Measurements from ENCODE around the gene PIK3R1.

PIK3R1 gene

GRCh38 chr5:68215208-68215897 is at the start of gene PIK3R1:
TSS of gene PIK3R1 (plus strand) at chr5:68215756. CDS start at chr5:68226676, 10,920 bp downstream.
- DNase-seq, result peak; percentile 28

- no peak for DNase-seq
Observed at GRCh38 chr5:68167195-68167651, 48.3 kb upstream of the PIK3R1 start.

- DNase-seq, result no peak
Observed at GRCh38 chr5:68169903-68170302, 45.7 kb upstream of the PIK3R1 start.

GRCh38 chr5:68170826-68171558 is 44.6 kb upstream of the PIK3R1 start:
- no peak for DNase-seq

- DNase-seq, result no peak
Observed at GRCh38 chr5:68172314-68172713, 43.2 kb upstream of the PIK3R1 start.

GRCh38 chr5:68173007-68173406 is 42.5 kb upstream of the PIK3R1 start:
- no peak for DNase-seq

GRCh38 chr5:68176253-68176652 is 39.3 kb upstream of the PIK3R1 start:
- DNase-seq, result no peak

- DNase-seq, result no peak
Observed at GRCh38 chr5:68176802-68177479, 38.6 kb upstream of the PIK3R1 start.

- DNase-seq, result no peak
Observed at GRCh38 chr5:68177676-68178075, 37.9 kb upstream of the PIK3R1 start.

- no peak for DNase-seq
Observed at GRCh38 chr5:68178579-68178978, 37.0 kb upstream of the PIK3R1 start.

- DNase-seq, result no peak
Observed at GRCh38 chr5:68180121-68181038, 35.2 kb upstream of the PIK3R1 start.

- no peak for DNase-seq
Observed at GRCh38 chr5:68181039-68181599, 34.4 kb upstream of the PIK3R1 start.

- no peak for DNase-seq
Observed at GRCh38 chr5:68182094-68182493, 33.5 kb upstream of the PIK3R1 start.

- no peak for DNase-seq
Observed at GRCh38 chr5:68182534-68182933, 33.0 kb upstream of the PIK3R1 start.

- no peak for DNase-seq
Observed at GRCh38 chr5:68187268-68188055, 28.1 kb upstream of the PIK3R1 start.

- no peak for DNase-seq
Observed at GRCh38 chr5:68189171-68189570, 26.4 kb upstream of the PIK3R1 start.

- DNase-seq, result no peak
Observed at GRCh38 chr5:68189613-68190012, 25.9 kb upstream of the PIK3R1 start.

- DNase-seq, result no peak
Observed at GRCh38 chr5:68190619-68191018, 24.9 kb upstream of the PIK3R1 start.

- DNase-seq, result no peak
Observed at GRCh38 chr5:68191083-68191791, 24.3 kb upstream of the PIK3R1 start.

GRCh38 chr5:68192679-68193060 is 22.9 kb upstream of the PIK3R1 start:
- no peak for DNase-seq

- DNase-seq, result no peak
Observed at GRCh38 chr5:68193481-68194036, 22.0 kb upstream of the PIK3R1 start.
